Activated CD4-positive, alpha-beta T cell treated with anti-CD3 and anti-CD28 coated beads, Interleukin-2, amount 10 ng/mL, durations not matched to agents 7 days and 5 days (primary cell): ENCODE data around the gene NOB1. TPM values are rescaled to one million over a fixed set of nuclear protein-coding genes. Genes with fewer than 3 reads are reported as not detected.

Experiments used
- CTCF ChIA-PET: fragments of 350-600 bp; sonication (Branson Sonifier 250); formaldehyde crosslinking; loops from one replicate; lab custom pipeline; 2021; ENCODE audit warnings: antibody characterized with exemption; lab: Charles Lee
- POLR2A ChIA-PET: fragments of 350-600 bp; sonication (Branson Sonifier 250); formaldehyde crosslinking; loops from one replicate; lab custom pipeline; 2021; ENCODE audit warnings: antibody characterized with exemption; lab: Charles Lee
- DNase-seq: peaks from one replicate; pipeline ENCODE4 v3.0.0-alpha.2; 2020
- H3K27ac Mint-ChIP-seq: one replicate; pipeline ENCODE4 v1.8.0; 2021; ENCODE audit warnings: mild to moderate bottlenecking, moderate library complexity, mixed read lengths
- H3K27me3 Mint-ChIP-seq: one replicate; pipeline ENCODE4 v1.8.0; 2021; ENCODE audit warnings: mixed read lengths
- H3K36me3 Mint-ChIP-seq: one replicate; pipeline ENCODE4 v1.8.0; 2021; ENCODE audit warnings: low read depth, mixed read lengths
- H3K4me1 Mint-ChIP-seq: one replicate; pipeline ENCODE4 v1.8.0; 2021; ENCODE audit warnings: mixed read lengths
- H3K4me3 Mint-ChIP-seq: one replicate; pipeline ENCODE4 v1.8.0; 2021; ENCODE audit warnings: mild to moderate bottlenecking, moderate library complexity, mixed read lengths
- H3K9me3 Mint-ChIP-seq: one replicate; pipeline ENCODE4 v1.8.0; 2021; ENCODE audit warnings: mixed read lengths
- total RNA-seq, 2 experiments: library from RNA; stranded (reverse); gene quantifications; one replicate each; pipeline ENCODE4 v1.2.3, GENCODE V29; 2021

Gene NOB1
- total RNA-seq, 2 experiments from 2014 or later, result 60.5 to 62.5 TPM

DNA sequence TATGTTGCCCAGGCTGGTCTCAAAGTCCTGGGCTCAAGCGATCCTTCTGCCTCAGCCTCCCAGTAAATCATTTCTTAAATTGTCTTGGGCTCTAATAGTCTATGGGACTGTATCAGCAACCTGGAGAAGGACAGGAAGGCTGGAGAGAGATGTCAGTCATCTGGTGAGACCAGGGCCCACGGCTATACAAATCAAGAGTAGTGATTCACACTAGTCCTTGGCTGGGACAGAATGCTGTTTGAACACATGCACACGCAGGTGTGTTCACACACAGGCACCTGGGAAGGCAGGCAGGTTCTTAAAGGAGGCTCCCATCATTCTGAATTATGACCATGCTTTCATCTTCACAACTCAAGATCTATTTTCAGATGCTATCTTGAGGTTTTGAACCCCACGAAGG lies 42.4 kb downstream of the NOB1 start:
- no peaks in the 10 kb centered on the region for H3K27me3 Mint-ChIP-seq
- H3K27ac Mint-ChIP-seq, result no peak overlapping the region
- peak; percentile 0 for DNase-seq
- ChIA-PET CTCF (interaction anchor here (0.7 kb wide), 1 partner anchor 60 kb away, joined by 3 read pairs; no protein-coding TSS in a partner anchor), POLR2A (no interaction called here)
- peaks cover 11% of the 10 kb centered on the region for H3K36me3 Mint-ChIP-seq
- no peak overlapping the region for H3K4me3 Mint-ChIP-seq
- H3K4me1 Mint-ChIP-seq, result peaks cover 3% of the 10 kb centered on the region
- H3K9me3 Mint-ChIP-seq, result no peaks in the 10 kb centered on the region

DNA sequence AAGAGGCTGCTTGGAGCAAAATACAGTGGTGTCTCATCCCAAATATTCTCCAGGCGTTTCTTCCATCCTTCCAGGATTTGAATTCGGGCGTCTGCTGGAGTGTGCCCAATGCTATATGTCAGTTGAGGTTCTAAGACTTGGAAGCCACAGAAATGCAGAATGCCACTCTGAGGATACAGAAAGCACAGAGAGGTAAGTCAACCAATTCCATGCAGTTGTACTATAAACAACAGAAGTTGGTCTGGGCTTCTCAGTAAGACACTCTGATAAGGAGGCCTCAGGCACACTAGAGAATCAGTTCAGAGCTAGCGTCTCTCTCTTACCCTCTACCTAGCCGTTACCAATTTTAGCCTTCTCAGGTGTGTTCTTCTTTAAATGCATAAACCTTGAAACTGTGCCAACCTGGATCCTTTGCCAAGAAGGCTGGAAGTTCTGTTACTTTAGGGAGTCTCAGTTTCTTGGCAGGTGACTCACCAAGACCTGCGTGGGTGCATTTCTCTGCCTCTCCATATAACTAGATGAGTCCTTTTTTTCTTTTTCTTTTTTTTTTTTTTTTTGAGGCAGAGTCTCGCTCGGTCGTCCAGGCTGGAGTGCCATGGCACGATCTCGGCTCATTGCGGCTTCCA lies 43.5 kb downstream of the NOB1 start:
- Mint-ChIP-seq H3K9me3 (no peaks in the 10 kb centered on the region), H3K27me3 (no peaks in the 10 kb centered on the region), H3K36me3 (peaks cover 6% of the 10 kb centered on the region), H3K4me1 (peaks cover 3% of the 10 kb centered on the region), H3K27ac (no peak overlapping the region), H3K4me3 (no peak overlapping the region)
- DNase-seq, result no peak
- POLR2A ChIA-PET, result interaction anchor here (1.2 kb wide), 1 partner anchor 43 kb away, joined by 6 read pairs; the partner anchor contains the start of gene NOB1
- CTCF ChIA-PET, result interaction anchor here (0.7 to 2.4 kb wide), 2 partner anchors 43 to 55 kb away, joined by 4 to 9 read pairs; partner anchors contain the start of gene NOB1

DNA sequence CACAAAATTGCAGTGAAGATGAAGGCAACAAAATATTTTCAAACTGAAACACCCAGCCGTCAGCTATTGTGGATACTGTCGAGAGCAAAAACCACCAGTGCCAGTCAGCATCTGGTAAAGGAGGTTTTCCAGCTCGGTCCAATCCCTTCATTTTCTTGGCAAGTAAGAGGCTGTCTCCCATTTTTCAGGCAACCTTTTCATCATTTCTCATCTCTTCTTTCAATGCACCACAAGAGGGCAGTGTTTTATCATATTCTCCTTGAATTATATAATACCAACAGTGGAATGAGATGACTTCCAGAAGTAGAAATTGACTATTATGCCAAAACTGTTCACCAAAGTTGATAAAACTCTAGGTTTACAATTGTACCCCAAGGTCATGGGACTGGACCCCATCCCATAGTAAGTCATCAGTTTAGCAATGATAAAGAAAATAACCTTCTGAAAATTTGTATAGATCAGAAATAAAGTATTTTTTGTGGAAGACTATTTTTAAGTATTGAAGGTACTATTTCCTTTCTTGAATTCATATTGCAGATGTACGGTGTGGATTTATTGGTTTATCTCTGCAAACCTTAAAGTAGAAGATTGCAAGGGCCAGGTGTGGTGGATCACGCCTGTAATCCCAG lies 45.2 kb downstream of the NOB1 start:
- no peaks in the 10 kb centered on the region for H3K9me3 Mint-ChIP-seq
- peaks cover 3% of the 10 kb centered on the region for H3K36me3 Mint-ChIP-seq
- no peak overlapping the region for H3K27ac Mint-ChIP-seq
- CTCF ChIA-PET, result interaction anchor here (0.6 to 2.4 kb wide), 4 partner anchors 10 to 53 kb away, joined by 3 to 9 read pairs (median 6); partner anchors contain the start of genes NOB1, NQO1 and WWP2
- peak; percentile 36 for DNase-seq
- no peak overlapping the region for H3K4me3 Mint-ChIP-seq
- no peaks in the 10 kb centered on the region for H3K27me3 Mint-ChIP-seq
- POLR2A ChIA-PET, result no interaction called here
- H3K4me1 Mint-ChIP-seq, result peaks cover 3% of the 10 kb centered on the region

DNA sequence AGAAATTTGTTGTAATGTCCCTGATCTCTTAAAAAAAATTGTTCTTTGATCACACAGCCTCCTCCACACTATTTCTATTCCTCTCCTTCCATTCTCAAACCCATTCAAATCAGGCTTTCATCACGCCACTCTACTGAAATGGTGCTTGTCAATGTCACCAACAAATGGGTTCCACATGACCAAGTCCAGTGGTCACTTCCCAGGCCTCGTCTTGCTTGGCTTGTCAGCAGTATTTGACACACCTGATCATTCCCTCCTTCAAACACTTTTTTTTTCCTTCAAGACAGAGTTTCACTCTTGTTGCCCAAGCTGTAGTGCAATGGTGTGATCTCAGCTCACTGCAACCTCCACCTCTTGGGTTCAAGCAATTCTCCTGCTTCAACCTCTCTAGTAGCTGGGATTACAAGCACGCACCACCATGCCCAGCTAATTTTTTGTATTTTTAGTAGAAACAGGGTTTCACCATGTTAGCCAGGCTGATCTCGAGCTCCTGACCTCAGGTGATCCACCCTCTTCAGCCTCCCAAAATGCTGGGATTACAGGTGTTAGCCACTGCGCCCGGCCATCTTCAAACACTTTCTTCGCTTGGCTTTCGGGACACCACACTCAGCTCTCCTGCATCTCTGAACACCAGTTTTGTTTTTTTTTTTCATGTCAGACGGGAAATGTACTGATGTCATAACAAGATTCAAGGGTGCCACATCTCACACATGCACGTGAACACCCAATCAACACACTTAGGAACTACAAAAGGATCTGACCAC lies 46.6 kb downstream of the NOB1 start:
- Mint-ChIP-seq H3K27me3 (no peaks in the 10 kb centered on the region), H3K4me3 (no peak overlapping the region), H3K4me1 (peaks cover 3% of the 10 kb centered on the region), H3K27ac (no peak overlapping the region), H3K36me3 (peaks cover 3% of the 10 kb centered on the region), H3K9me3 (no peaks in the 10 kb centered on the region)
- no peak for DNase-seq
- CTCF ChIA-PET, result interaction anchor here (0.6 to 3.2 kb wide), 4 partner anchors 18 to 234 kb away, joined by 3 to 9 read pairs (median 6); partner anchors contain the start of genes NOB1 and NQO1
- POLR2A ChIA-PET, result no interaction called here

DNA sequence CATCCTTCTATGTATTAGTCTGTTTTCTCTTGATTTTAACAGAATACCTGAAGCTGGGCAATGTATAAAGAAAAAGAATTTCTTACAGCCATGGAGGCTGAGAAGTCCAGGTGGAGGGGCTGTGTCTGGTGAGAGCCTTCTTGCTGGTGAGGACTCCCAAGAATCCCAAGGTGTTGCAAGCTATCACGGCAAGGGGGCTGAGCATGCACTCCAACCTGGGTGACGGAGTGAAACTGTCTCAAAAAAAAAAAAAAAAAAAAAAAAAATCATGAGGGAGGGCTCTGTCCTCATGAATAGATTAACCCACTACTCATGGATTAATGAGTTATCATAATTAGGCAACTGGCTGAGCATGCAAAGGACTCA lies 47.8 kb downstream of the NOB1 start:
- no peaks in the 10 kb centered on the region for H3K9me3 Mint-ChIP-seq
- POLR2A ChIA-PET, result no interaction called here
- DNase-seq, result no peak
- CTCF ChIA-PET, result interaction anchor here (0.9 to 3.2 kb wide), 2 partner anchors 11 to 48 kb away, joined by 3 to 9 read pairs; partner anchors contain the start of gene NOB1
- H3K27ac Mint-ChIP-seq, result no peak overlapping the region
- no peak overlapping the region for H3K4me3 Mint-ChIP-seq
- H3K27me3 Mint-ChIP-seq, result no peaks in the 10 kb centered on the region
- peaks cover 3% of the 10 kb centered on the region for H3K36me3 Mint-ChIP-seq
- peaks cover 3% of the 10 kb centered on the region for H3K4me1 Mint-ChIP-seq

DNA sequence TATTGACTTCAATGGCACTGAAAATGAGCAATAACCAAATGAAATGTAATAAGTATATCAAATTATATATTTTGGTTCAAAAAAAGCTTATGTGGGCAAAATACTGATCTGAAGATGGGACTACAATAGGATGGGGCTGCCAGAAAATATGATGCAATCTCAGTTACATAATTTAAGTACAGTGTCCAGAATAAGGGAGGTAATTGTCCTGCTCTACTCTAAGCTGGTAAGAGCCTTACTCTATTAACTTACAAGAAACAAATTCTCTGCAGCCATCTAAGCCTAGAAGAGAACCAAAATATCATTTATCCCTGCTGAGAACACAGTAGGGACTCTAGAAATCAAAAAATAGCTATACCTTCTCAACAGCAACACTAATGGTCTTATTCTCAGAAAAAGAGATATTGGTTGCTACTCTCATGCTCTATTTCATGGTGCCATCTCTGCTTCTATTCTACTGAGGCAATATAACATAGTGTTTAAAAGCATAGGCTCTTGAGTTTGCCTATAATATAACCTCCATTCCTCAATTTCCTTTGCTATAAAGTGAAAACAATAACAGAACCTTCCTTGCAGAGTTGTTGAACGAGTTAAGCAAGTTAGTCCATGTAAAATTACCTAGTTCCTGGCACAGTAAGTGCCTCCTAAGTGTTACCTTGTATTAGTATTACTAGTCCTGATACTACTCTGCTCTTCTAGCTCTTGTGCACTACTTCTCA lies 48.3 kb downstream of the NOB1 start:
- POLR2A ChIA-PET, result no interaction called here
- DNase-seq, result no peak
- H3K4me3 Mint-ChIP-seq, result no peak overlapping the region
- H3K36me3 Mint-ChIP-seq, result peaks cover 3% of the 10 kb centered on the region
- no peak overlapping the region for H3K27ac Mint-ChIP-seq
- no peaks in the 10 kb centered on the region for H3K9me3 Mint-ChIP-seq
- no peaks in the 10 kb centered on the region for H3K27me3 Mint-ChIP-seq
- CTCF ChIA-PET, result interaction anchor here (0.6 to 3.2 kb wide), 3 partner anchors 10 to 847 kb away, joined by 3 to 9 read pairs (median 5); partner anchors contain the start of gene NOB1
- peaks cover 3% of the 10 kb centered on the region for H3K4me1 Mint-ChIP-seq

DNA sequence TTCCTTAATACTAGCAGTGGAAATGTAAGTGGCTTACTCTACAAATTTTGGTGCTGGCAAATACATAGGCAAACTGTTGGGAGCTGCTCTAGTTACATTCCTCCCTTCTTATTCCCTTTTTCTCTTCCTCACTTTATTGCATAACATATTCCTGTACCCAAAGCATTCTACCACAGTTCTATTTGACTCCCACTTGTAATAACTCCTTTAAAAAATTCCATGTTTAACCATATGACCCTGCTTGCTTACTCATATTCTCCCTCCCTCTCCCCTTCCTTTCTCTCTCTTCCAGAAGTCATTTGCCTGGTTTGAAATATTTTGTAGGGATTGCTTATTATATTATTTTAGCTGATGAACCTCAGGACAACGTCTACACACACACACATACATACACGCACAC lies 51.1 kb downstream of the NOB1 start:
- H3K9me3 Mint-ChIP-seq, result no peaks in the 10 kb centered on the region
- CTCF ChIA-PET, result interaction anchor here (0.6 to 2.8 kb wide), 2 partner anchors 51 to 409 kb away, joined by 3 to 12 read pairs; partner anchors contain the start of gene NOB1
- H3K27ac Mint-ChIP-seq, result peak overlapping the region; percentile 46
- H3K4me1 Mint-ChIP-seq, result no peaks in the 10 kb centered on the region
- no peak overlapping the region for H3K4me3 Mint-ChIP-seq
- no peaks in the 10 kb centered on the region for H3K27me3 Mint-ChIP-seq
- no peaks in the 10 kb centered on the region for H3K36me3 Mint-ChIP-seq
- POLR2A ChIA-PET, result no interaction called here
- DNase-seq, result no peak

DNA sequence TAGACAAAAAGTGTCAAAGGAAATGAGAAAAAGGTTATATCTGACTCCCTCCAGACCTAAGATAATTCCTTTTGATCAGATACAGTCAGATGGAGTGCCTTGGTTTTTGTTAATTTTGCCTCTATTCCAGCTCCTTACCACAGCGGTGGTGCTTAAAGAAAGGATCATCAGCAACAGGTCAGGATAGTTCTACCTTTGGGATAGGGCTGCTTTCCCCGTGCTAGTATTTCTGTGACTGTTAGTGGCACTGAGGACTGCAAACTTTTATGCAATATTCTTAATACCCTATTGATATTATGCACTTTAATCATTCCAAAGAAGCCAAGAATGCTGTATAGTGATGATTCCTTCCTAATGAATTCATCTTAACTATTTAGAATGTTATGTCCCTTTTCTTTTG lies 52.9 kb downstream of the NOB1 start:
- Mint-ChIP-seq H3K4me1 (no peaks in the 10 kb centered on the region), H3K9me3 (no peaks in the 10 kb centered on the region), H3K27me3 (no peaks in the 10 kb centered on the region), H3K27ac (no peak overlapping the region), H3K4me3 (no peak overlapping the region), H3K36me3 (peaks cover 3% of the 10 kb centered on the region)
- DNase-seq, result no peak
- CTCF ChIA-PET, result no interaction called here
- POLR2A ChIA-PET, result no interaction called here

DNA sequence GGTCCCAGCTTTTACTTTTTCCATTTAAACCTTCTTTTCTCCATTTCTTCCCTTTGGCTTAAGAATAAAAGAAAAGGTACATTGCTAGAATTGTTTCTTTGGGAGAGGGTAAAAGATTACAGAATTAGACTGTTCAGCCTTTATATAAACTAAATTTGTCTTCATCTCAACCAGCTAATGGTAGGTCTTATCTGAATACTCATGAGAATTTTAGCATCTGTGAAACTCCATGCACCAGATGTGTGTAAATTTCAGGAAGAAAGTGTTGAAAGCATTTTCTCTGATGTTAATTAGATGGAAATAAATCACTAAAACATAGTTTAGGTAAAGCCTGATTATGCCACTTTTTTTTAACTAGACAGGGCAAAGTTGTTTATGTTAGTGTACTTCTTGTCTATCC lies 53.3 kb downstream of the NOB1 start:
- no peak for DNase-seq
- POLR2A ChIA-PET, result no interaction called here
- H3K4me3 Mint-ChIP-seq, result no peak overlapping the region
- H3K27ac Mint-ChIP-seq, result no peak overlapping the region
- H3K36me3 Mint-ChIP-seq, result peaks cover 5% of the 10 kb centered on the region
- no peaks in the 10 kb centered on the region for H3K4me1 Mint-ChIP-seq
- no peaks in the 10 kb centered on the region for H3K27me3 Mint-ChIP-seq
- no peaks in the 10 kb centered on the region for H3K9me3 Mint-ChIP-seq
- CTCF ChIA-PET, result no interaction called here

DNA sequence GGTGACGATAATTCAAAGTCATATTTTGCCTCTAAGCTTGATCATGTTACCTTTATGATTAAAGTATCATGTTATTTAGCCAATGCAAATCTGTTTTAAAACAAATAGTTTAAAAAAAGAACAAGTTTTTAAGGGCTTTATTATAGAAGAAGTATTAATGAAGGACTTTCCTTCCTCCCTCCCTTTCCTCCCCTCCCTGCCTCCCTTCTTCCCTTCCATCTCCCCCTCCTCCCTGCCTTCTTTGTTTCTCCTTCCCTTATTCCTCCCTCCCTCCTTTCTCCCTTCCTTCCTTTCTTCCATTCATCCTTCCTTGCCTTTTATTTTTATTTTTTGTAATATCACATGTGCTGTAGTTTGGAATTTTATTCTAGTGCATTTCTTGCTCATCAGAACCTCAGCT lies 54.8 kb downstream of the NOB1 start:
- Mint-ChIP-seq H3K4me3 (no peak overlapping the region), H3K27me3 (no peaks in the 10 kb centered on the region), H3K9me3 (no peaks in the 10 kb centered on the region), H3K36me3 (peaks cover 16% of the 10 kb centered on the region), H3K27ac (no peak overlapping the region), H3K4me1 (no peaks in the 10 kb centered on the region)
- DNase-seq, result no peak
- ChIA-PET CTCF (no interaction called here), POLR2A (no interaction called here)

DNA sequence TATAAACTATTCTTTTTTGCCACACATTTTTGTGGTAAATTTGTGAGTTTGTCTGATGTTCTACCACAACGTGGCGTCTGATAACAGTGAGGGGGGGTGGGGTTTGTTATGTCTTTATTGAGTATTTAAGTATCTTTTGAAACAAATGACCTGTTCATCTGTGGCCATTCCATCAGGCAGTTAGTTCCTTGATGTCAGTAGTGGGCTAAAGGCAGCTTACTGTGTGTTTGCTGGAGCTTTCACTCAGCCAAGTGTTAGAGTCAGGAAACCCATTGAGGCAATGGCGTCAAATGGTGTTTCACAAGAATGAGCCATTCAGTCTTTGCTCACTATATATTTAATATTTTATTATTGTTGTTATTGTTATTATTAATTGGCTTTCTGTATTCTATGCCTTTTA lies 56.3 kb downstream of the NOB1 start:
- H3K36me3 Mint-ChIP-seq, result peaks cover 27% of the 10 kb centered on the region
- H3K4me1 Mint-ChIP-seq, result no peaks in the 10 kb centered on the region
- H3K9me3 Mint-ChIP-seq, result no peaks in the 10 kb centered on the region
- ChIA-PET CTCF (interaction anchor here (0.5 to 1.1 kb wide), 2 partner anchors 46 to 852 kb away, joined by 3 to 4 read pairs; no protein-coding TSS in a partner anchor), POLR2A (no interaction called here)
- no peak overlapping the region for H3K27ac Mint-ChIP-seq
- H3K4me3 Mint-ChIP-seq, result no peak overlapping the region
- DNase-seq, result no peak
- no peaks in the 10 kb centered on the region for H3K27me3 Mint-ChIP-seq

DNA sequence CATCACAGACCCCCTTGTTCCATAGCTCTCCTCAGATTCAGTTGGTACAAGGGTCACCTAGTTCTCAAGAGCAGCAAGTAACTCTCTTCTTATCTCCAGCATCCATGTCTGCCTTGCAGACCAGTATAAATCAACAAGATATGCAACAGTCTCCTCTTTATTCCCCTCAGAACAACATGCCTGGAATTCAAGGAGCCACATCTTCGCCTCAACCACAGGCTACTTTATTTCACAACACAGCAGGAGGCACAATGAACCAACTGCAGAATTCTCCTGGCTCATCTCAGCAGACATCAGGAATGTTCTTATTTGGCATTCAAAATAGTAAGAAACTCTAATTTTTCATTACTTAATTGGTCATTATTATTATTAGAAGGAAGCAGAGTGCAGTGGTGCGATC lies 60.8 kb downstream of the NOB1 start:
- H3K9me3 Mint-ChIP-seq, result no peaks in the 10 kb centered on the region
- H3K27ac Mint-ChIP-seq, result no peak overlapping the region
- H3K4me3 Mint-ChIP-seq, result no peak overlapping the region
- no peak for DNase-seq
- H3K4me1 Mint-ChIP-seq, result peaks cover 9% of the 10 kb centered on the region
- ChIA-PET CTCF (no interaction called here), POLR2A (no interaction called here)
- no peaks in the 10 kb centered on the region for H3K27me3 Mint-ChIP-seq
- peaks cover 55% of the 10 kb centered on the region for H3K36me3 Mint-ChIP-seq
